Stomach (tissue), 4 donors: ENCODE measurements around the gene TCF12.

Experiments
- CTCF ChIP-seq, 7 experiments: fragments of 450-650 bp in 4 of 7; fragments of 200-600 bp in 3 of 7; sonication (generic) in 3 of 7; IDR thresholded peaks; one replicate each; pipeline ENCODE4 v1.5.1; 2016 to 2019; ENCODE audit warnings: antibody characterized with exemption in 7 of 7, control low read depth in 2 of 7, mild to moderate bottlenecking in 1 of 7
- POLR2A ChIP-seq, 4 donors: fragments of 450-650 bp; IDR thresholded peaks; one replicate each; pipeline ENCODE4 v1.6.1; 2016; ENCODE audit warnings: antibody characterized with exemption in 4 of 4, control low read depth in 2 of 4, mild to moderate bottlenecking in 1 of 4, moderate library complexity in 1 of 4

- TF ChIP-seq CTCF (IDR thresholded peaks at IDR 0.05): no peak
- TF ChIP-seq POLR2A (IDR thresholded peaks at IDR 0.05): no peak
Measured at GRCh38 chr15:57027596-57027995, 109.2 kb downstream of the TCF12 start.
